Breast epithelium (tissue), 3 donors: ENCODE results near the gene WNK4.

Experiments
- POLR2A ChIP-seq: fragments of 450-650 bp; IDR thresholded peaks from one replicate; pipeline ENCODE4 v1.6.1; 2016; ENCODE audit warnings: antibody characterized with exemption, mild to moderate bottlenecking, moderate library complexity
- POLR2AphosphoS5 ChIP-seq, 3 donors: sonication (generic); formaldehyde crosslinking; IDR thresholded peaks; one replicate each; pipeline ENCODE4 v1.6.1; 2017; ENCODE audit warnings: antibody characterized with exemption in 3 of 3
- TF ChIP-seq, protein P1 (sequence below), 3 donors: fragments of 450-650 bp; IDR thresholded peaks; one replicate each; pipeline ENCODE4 v1.5.1; 2016 to 2017; ENCODE audit warnings: antibody characterized with exemption in 3 of 3, mild to moderate bottlenecking in 3 of 3, moderate library complexity in 3 of 3

DNA sequence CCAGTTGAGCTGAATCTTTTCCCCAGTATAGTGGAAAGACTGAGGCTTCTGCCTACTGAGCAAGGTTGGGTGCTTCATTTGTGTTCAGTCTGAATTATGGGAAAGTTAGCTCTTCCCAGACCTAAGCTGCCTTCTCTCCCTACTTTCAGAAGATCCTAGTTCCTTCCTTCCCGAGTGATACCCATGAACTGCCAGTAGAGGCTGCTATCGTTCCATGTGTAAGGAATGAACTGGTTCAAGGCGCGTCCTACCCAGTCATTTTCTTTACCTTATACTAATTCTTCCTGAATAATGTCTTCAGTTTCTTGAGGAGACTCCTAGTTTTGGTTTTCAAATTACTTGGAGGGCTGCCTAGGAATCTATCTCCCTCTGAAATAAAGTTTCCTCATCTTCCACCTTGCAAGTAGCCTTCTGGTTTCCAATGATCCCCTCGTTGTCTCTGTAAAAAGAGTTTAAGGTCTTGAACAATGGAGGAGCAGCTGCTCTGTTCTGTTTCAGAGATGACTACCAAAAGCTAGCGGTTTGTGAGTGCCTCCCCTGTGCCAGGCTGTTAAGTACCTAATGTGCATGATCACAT is 63.0 kb downstream of the WNK4 start:
- TF ChIP-seq, protein P1, sequence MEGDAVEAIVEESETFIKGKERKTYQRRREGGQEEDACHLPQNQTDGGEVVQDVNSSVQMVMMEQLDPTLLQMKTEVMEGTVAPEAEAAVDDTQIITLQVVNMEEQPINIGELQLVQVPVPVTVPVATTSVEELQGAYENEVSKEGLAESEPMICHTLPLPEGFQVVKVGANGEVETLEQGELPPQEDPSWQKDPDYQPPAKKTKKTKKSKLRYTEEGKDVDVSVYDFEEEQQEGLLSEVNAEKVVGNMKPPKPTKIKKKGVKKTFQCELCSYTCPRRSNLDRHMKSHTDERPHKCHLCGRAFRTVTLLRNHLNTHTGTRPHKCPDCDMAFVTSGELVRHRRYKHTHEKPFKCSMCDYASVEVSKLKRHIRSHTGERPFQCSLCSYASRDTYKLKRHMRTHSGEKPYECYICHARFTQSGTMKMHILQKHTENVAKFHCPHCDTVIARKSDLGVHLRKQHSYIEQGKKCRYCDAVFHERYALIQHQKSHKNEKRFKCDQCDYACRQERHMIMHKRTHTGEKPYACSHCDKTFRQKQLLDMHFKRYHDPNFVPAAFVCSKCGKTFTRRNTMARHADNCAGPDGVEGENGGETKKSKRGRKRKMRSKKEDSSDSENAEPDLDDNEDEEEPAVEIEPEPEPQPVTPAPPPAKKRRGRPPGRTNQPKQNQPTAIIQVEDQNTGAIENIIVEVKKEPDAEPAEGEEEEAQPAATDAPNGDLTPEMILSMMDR (IDR thresholded peaks at IDR 0.05), result peak; percentile 45 to 93 (median 76)
- TF ChIP-seq POLR2A (no peak), POLR2AphosphoS5 (IDR thresholded peaks at IDR 0.05) (no peak)
